Urinary bladder (tissue), 4 donors: ENCODE data around the gene TAF11L2. TPM values are rescaled to one million over a fixed set of nuclear protein-coding genes. Genes with fewer than 3 reads are reported as not detected.
"Not testable (repeated sequence)": the region's sequence is repeated elsewhere in the genome, so short reads cannot be mapped to it uniquely, and the experiment has no call there.

Source experiments
- DNase-seq: peaks from one replicate; pipeline ENCODE4 v3.0.0-alpha.2; 2015; ENCODE audit errors: extremely low spot score
- H3K27ac ChIP-seq: one replicate; pipeline ENCODE4 v1.5.1; 2013; ENCODE audit warnings: low read depth, mild to moderate bottlenecking, moderate library complexity
- H3K36me3 ChIP-seq: one replicate; pipeline ENCODE4 v1.6.1; 2013; ENCODE audit warnings: mild to moderate bottlenecking, moderate library complexity; ENCODE audit not compliant: insufficient read depth
- H3K4me1 ChIP-seq: one replicate; pipeline ENCODE4 v1.6.1; 2013; ENCODE audit warnings: mild to moderate bottlenecking, moderate library complexity; ENCODE audit not compliant: insufficient read depth
- H3K4me3 ChIP-seq: one replicate; pipeline ENCODE4 v1.5.1; 2013; ENCODE audit warnings: low read depth, low read length
- WGBS: extraction: QIAGEN DNeasy Blood & Tissue Kit; methylation state at CpG from one replicate; pipeline ENCODE4 v1.1.7; 2013; 5-methylcytosine and 5-hydroxymethylcytosine counted together
- polyA plus RNA-seq: library from polyadenylated mRNA; stranded (reverse); fragments of 200-250 nt; gene quantifications from one replicate; pipeline ENCODE4 v1.2.3, GENCODE V29; 2013
- total RNA-seq: library from RNA; depleted of rRNA; stranded (reverse); fragments of >200 nt; gene quantifications from one replicate; pipeline ENCODE4 v1.2.3, GENCODE V29; 2014
- donor health status: healthy with polysubstance abuse.
- donor health status: healthy.

TAF11L2 gene
- not detected for total RNA-seq
- polyA plus RNA-seq, result not detected

DNA sequence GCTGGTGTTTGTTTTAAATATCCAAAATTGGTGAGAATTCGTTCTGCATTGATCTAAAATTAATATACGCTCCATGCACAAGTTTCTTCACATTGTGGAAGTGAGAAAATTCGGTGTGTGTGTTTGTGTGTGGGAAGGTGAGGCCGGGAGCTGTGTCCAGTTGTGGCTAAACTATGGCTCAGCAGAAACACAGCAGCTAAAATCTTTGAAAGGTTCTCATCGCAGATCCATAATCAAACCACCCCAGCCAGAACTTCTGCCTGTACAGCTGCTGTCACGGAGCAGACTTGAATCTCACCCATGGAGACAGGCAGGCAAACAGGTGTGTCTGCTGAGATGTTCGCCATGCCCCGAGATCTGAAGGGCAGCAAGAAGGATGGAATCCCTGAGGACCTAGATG lies at the start of gene TAF11L2:
Gene TAF11L2 (plus strand): TSS at position 301 of the 400 bp plus-strand sequence.
- not testable (repeated sequence) for H3K4me3 ChIP-seq, DNase-seq, H3K4me1 ChIP-seq, H3K36me3 ChIP-seq, H3K27ac ChIP-seq
- 93% methylated on average over 8 of the region's 8 CpGs for WGBS

DNA sequence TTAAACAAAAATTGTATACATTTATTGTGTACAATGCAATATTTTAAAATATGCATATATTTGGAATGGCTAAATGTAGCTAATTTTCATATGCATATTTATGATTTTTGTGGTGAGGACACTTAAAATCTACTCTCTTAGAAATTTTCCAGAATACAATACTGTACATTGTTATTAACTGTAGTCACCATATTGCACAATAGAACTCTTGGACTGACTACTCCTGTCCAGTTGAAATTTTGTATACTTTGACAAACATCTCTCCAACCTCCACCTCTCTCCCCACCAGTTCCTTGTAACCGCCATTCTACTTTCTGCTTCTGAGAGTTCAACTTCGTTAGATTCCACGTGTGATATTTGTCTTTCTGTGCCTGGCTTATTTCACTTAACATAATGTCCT lies 49.2 kb upstream of the TAF11L2 start:
- 94% methylated on average over 3 of the region's 3 CpGs for WGBS

DNA sequence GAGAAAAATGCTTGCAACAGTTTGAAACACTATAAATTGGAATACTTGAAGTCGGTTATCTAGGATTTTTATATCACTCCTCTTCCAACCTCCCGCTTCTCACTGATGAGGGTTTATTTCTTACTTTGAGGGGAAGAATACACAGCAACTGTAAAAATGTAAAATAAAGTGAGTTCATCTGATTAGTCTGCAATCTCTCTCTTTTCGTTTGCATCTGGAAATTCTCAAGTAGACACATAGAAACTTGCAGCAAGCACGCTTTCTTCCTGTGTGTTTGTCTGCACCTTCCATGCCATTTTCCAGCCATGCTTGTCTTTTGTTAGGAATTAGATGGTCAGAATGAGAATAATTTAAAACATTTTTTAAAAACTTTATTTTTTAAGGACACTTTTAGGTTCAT lies 45.1 kb upstream of the TAF11L2 start:
- H3K27ac ChIP-seq, result no peak overlapping the region
- WGBS, result 62% methylated on average over 4 of the region's 4 CpGs
- no peaks in the 10 kb centered on the region for H3K36me3 ChIP-seq
- H3K4me3 ChIP-seq, result no peak overlapping the region
- H3K4me1 ChIP-seq, result peaks cover 2% of the 10 kb centered on the region
- DNase-seq, result no peak

More for the DNA sequence above, 49.2 kb upstream of the TAF11L2 start:
- H3K36me3 ChIP-seq, result no peaks in the 10 kb centered on the region
- DNase-seq, result no peak
- no peaks in the 10 kb centered on the region for H3K4me1 ChIP-seq
- H3K4me3 ChIP-seq, result no peak overlapping the region
- no peak overlapping the region for H3K27ac ChIP-seq

DNA sequence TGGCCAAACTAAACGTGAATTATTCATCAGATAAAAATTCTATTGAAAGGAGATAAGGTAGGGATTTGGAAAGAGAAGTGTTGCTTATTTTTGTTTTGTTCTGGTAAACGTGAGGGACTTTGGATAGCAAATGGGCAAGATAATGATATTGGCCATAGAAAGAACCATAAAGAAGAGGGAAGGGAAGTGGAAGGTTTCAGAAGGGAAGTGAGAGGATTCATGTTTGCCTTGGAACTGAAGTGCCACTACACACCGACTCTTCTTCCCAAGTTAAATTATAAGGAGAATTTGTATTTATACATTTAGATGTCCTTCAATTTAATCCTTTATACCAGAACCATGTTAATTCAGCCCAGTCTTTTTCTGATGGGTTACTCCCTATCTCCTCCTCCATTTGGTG lies 42.1 kb upstream of the TAF11L2 start:
- WGBS, result 57% methylated on average over 3 of the region's 3 CpGs
- DNase-seq, result no peak
- no peak overlapping the region for H3K27ac ChIP-seq
- H3K36me3 ChIP-seq, result no peaks in the 10 kb centered on the region
- no peak overlapping the region for H3K4me3 ChIP-seq
- H3K4me1 ChIP-seq, result peaks cover 2% of the 10 kb centered on the region

DNA sequence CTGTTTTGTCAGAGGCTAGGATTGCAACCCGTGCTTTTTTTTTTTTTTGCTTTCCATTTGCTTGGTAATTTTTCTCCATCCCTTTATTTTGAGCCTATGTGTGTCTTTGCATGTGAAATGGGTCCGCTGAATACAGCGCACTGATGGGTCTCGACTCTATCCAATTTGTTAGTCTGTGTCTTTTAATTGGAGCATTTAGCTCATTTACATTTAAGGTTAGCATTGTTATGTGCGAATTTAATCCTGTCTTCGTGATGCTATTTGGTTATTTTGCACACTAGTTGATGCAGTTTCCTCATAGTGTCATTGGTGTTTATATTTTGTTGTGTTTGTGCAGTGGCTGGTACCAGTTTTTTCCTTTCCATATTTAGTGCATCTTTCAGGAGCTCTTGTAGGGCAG lies 36.2 kb upstream of the TAF11L2 start:
- H3K4me1 ChIP-seq, result no peaks in the 10 kb centered on the region
- no peak for DNase-seq
- WGBS, result 96% methylated on average over 6 of the region's 6 CpGs
- no peak overlapping the region for H3K4me3 ChIP-seq
- H3K27ac ChIP-seq, result no peak overlapping the region
- H3K36me3 ChIP-seq, result no peaks in the 10 kb centered on the region

DNA sequence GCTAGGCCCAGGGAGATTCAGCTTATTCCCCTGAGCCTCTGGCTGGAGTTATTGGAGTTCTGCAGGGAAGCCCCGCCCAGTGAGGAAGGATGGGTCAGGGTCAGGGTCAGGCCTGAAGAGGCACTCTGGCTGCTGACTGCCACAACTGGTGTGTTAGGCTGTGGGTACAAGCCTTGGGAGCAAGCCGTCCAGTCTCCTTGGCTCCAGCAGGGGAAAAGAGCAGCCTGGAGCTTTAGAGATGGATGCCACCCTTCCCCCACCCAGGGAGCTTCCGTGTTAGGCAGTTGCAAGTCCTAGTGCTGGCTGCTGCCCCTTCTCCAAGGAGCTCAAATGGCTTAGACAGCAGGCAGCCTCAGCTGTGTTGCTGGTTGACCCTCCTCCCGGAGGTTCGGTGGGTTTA lies 34.4 kb upstream of the TAF11L2 start:
- 72% methylated on average over 5 of the region's 5 CpGs for WGBS
- Histone ChIP-seq H3K4me1 (no peaks in the 10 kb centered on the region), H3K4me3 (no peak overlapping the region), H3K36me3 (no peaks in the 10 kb centered on the region), H3K27ac (no peak overlapping the region)
- DNase-seq, result no peak

DNA sequence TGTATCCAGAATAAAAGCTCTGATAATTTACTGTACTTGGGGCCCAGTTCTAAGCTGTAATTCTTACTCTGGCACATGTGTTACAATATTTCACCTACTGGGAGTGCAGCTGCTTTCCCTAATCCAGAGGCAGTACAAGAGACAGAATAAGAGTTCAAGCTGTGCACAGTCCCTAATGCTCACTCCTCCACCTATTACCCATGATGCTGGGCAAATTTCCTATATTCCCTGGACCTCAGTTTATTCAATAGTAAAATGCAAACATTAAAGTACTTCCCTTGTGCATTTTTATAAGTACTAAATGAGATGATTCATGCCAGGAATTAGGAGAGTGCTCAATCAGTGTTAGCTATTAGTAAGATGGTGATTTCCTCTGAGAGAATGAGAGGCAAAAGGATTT lies 28.0 kb upstream of the TAF11L2 start:
- no peaks in the 10 kb centered on the region for H3K4me1 ChIP-seq
- no peak for DNase-seq

DNA sequence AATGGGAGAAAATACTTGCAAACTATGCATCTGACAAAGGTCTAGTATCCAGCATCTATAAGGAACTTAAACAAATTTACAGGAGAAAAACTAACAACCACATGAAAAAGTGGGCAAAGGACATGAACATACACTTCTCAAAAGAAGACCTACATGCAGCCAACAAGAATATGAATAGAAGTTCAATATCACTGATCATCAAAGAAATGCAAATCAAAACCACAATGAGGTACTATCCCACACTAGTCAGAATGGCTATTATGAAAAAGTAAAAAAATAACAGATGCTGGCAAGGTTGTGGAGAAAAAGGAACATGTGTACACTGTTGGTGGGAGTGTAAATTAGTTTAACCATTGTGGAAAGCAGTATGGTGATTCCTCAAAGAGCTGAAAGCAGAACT lies 23.0 kb upstream of the TAF11L2 start:
- H3K4me3 ChIP-seq, DNase-seq: not testable (repeated sequence)

More for the DNA sequence above, 28.0 kb upstream of the TAF11L2 start:
- Histone ChIP-seq H3K36me3 (no peaks in the 10 kb centered on the region), H3K4me3 (no peak overlapping the region), H3K27ac (no peak overlapping the region)

DNA sequence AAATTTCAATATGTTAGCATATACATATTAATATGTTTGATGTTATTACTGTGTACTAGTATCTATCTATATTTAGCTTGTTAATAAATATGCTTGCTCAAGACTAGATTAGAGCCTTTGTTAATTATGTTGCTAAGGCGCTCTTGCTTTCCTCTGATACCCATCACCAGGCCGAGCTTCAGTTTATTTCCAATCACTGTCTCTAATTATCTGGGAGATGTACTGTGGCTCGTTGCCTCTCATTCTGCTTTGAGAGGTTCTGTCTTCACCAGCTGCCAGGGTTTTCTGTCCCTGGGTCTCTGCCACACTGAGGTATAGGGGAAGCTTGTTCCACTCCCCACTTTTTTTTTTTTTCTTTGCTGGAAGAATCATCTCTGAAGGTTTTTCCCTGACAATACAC lies 21.0 kb upstream of the TAF11L2 start:
- DNase-seq, result no peak
- no peaks in the 10 kb centered on the region for H3K36me3 ChIP-seq
- H3K4me3 ChIP-seq, result no peak overlapping the region
- WGBS, result 81% methylated on average over 3 of the region's 3 CpGs
- H3K27ac ChIP-seq, result no peak overlapping the region
- H3K4me1 ChIP-seq, result no peaks in the 10 kb centered on the region

More for the DNA sequence above, 23.0 kb upstream of the TAF11L2 start:
- not testable (repeated sequence) for H3K27ac ChIP-seq, H3K4me1 ChIP-seq, H3K36me3 ChIP-seq

DNA sequence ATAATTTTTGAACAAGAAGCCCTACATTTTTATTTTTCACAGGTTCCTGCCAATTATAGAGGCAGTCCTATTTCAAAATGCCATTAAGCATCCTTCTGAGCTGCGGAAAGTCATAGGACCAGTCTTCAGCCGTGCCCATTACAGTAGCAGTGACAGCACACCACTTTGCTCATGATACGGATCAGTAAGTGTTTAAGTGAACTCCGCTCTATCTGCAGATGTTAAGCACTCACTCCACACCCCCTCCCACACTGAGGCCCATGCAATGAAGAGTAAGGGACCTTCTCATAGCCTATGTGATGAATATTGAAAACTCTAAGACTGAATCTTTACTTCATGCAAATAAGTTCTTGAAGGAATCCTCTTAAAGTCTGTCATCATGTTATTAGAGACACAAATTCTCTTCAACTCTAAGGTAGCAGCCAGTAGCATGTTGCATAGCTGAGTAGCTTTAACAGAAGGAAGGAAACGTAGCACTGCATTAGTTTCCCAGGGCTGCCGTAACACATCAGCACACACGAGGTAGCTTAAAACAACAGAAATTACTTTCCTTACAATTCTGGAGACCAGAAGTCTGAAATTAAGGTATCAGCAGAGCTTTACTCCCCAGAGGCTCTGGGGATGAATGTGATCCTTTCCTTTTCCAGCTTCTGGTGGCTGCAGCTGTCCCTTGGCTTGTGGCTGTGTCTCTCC lies 20.3 kb upstream of the TAF11L2 start:
- H3K36me3 ChIP-seq, result no peaks in the 10 kb centered on the region
- 79% methylated on average over 7 of the region's 7 CpGs for WGBS
- no peak overlapping the region for H3K27ac ChIP-seq
- no peak for DNase-seq
- no peaks in the 10 kb centered on the region for H3K4me1 ChIP-seq
- no peak overlapping the region for H3K4me3 ChIP-seq

DNA sequence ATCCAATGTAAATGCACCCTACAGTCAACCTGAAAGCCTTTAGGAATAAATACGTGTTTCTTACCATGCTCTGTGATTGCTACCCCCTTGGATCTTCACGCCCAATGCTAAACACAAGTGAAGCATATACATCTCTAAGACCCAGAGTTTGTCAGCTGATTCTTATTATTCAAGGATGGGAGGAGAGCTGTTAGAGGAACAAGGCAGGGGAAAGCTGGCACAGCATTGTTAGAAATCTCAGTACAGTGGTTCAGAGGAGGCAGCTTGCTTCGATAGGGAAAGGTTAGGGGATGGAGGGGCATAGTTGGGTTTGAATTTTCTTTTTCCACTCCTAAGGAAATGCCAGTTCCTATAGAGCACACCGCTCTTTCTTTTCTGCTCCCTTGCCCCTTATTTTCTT lies 16.7 kb upstream of the TAF11L2 start:
- DNase-seq, result no peak
- H3K27ac ChIP-seq, result no peak overlapping the region
- H3K4me3 ChIP-seq, result no peak overlapping the region
- 82% methylated on average over 4 of the region's 4 CpGs for WGBS
- H3K36me3 ChIP-seq, result no peaks in the 10 kb centered on the region
- no peaks in the 10 kb centered on the region for H3K4me1 ChIP-seq

DNA sequence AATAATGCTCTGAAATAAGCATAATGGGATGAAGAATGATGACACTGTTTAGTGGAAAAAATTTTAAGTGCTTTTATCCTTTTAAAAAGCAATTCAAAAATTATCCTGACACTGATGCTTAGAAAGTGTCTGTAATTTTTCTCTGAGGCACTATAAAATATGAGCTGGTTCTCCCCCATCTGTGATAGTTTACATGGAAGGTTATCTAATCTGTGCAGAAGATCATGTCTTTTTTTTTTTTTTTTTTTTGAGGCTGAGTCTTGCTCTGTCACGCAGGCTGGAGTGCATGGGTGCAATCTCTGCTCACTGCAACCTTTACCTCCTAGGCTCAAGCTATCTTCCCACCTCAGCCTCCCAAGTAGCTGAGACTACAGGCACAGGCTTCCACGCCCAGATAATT lies 15.2 kb upstream of the TAF11L2 start:
- Histone ChIP-seq H3K4me3 (no peak overlapping the region), H3K27ac (no peak overlapping the region), H3K36me3 (no peaks in the 10 kb centered on the region), H3K4me1 (no peaks in the 10 kb centered on the region)
- no peak for DNase-seq
- WGBS, result 69% methylated on average over 2 of the region's 2 CpGs

DNA sequence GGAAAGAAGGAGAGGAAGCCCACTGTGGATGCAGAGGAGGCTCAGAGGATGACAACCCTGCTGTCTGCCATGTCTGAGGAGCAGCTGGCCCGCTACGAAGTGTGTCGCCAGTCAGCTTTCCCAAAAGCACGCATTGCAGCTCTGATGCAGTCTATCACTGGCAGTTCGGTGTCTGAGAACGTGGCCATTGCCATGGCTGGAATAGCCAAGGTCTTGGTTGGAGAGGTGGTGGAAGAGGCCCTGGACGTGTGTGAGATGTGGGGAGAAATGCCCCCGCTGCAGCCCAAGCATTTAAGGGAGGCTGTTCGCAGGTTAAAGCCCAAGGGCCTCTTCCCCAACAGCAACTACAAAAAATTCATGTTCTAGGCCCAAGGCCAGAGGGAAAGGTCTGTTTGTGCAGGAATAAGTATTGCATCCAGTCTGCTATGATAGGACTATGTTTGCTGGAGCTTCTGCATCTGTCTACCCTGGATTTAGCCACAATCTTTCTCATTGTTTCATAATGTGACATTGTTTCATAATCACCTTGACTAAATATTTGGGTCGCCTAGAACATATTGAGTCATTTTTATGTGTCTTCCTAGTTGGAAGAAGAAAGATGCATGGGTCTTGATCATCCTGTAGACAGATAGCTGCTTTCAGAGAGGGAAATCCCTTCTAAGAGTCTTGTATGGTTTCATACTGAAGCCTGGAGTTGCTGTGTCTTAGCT lies 11.4 kb upstream of the TAF11L2 start:
- 94% methylated on average over 10 of the region's 10 CpGs for WGBS

DNA sequence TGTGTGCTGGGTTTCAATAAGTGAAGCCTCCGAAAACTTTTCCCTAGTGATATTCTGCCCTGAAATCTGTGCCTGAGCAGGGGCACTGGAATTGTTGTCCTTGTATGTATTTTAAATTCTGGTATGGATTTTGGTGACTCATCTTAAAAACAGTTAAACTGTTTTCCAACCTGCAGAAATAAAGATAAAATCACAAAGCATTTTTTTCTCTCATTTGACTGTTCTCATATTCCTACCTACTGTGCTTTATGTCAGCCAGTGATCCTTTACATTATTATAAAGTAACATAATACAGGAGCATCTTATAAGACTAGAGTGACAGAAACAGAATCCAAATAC lies 10.9 kb upstream of the TAF11L2 start:
- Histone ChIP-seq H3K27ac (no peak overlapping the region), H3K4me3 (no peak overlapping the region), H3K36me3 (no peaks in the 10 kb centered on the region), H3K4me1 (no peaks in the 10 kb centered on the region)
- no peak for DNase-seq
- WGBS, result 95% methylated on average over 1 of the region's 1 CpG

More for the DNA sequence above, 11.4 kb upstream of the TAF11L2 start:
- not testable (repeated sequence) for H3K27ac ChIP-seq, DNase-seq, H3K4me3 ChIP-seq, H3K36me3 ChIP-seq, H3K4me1 ChIP-seq
